HEK293T (cell line): ENCODE measurements around the gene SLC35E1.
"Not testable (repeated sequence)": the region's sequence is repeated elsewhere in the genome, so short reads cannot be mapped to it uniquely, and the experiment has no call there.

Experiments used
- BHLHE40 ChIP-seq: fragments of 450-650 bp; IDR thresholded peaks from 2 replicates; pipeline ENCODE4 v1.6.1; 2016; ENCODE audit warnings: mild to moderate bottlenecking, moderate library complexity, borderline replicate concordance
- CTBP1 ChIP-seq: fragments of 450-650 bp; IDR thresholded peaks from 2 replicates; pipeline ENCODE4 v1.6.1; 2016; ENCODE audit warnings: borderline replicate concordance
- FOXM1 ChIP-seq: fragments of 450-650 bp; IDR thresholded peaks from 2 replicates; pipeline ENCODE4 v1.6.1; 2017; ENCODE audit warnings: mild to moderate bottlenecking, borderline replicate concordance
- LEF1 ChIP-seq: fragments of 450-650 bp; IDR thresholded peaks from 2 replicates; pipeline ENCODE4 v1.6.1; 2017; ENCODE audit warnings: mild to moderate bottlenecking, borderline replicate concordance
- TARDBP ChIP-seq: fragments of 450-650 bp; IDR thresholded peaks from 2 replicates; pipeline ENCODE4 v1.6.1; 2016

DNA sequence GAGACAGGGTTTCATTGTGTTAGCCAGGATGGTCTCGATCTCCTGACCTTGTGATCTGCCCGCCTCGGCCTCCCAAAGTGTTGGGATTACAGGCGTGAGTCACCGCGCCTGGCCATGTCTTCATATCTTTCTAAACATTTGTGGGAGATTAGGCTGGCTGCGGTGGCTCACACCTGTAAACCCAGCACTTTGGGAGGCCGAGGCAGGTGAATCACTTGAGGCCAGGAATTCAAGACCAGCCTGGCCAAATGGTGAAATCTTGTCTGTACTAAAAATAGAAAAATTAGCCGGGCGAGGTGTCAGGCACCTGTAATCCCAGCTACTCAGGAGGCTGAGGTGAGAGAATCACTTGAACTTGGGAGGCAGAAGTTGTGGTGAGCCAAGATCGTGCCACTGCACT lies 66.1 kb downstream of the SLC35E1 start:
- not testable (repeated sequence) for TF ChIP-seq BHLHE40, CTBP1, TARDBP, LEF1, FOXM1
